HS-5 (cell line): ENCODE data around the gene HSBP1L1.
"Not testable (repeated sequence)": the region's sequence is repeated elsewhere in the genome, so short reads cannot be mapped to it uniquely, and the experiment has no call there.

Source experiments
- DNase-seq: peaks from one replicate; pipeline ENCODE4 v3.0.0-alpha.2; 2012; ENCODE audit warnings: low read depth

HSBP1L1 gene

GRCh38 chr18:79987566-79987965, 23.1 kb downstream of the HSBP1L1 start:
- DNase-seq, result no peak

- no peak for DNase-seq
These were observed 23.6 kb downstream of the HSBP1L1 start for GRCh38 chr18:79988071-79988450.

GRCh38 chr18:79988451-79989194, 24.2 kb downstream of the HSBP1L1 start, which contains the start of gene TXNL4A:
TXNL4A (minus strand) TSS chr18:79988563; CDS start chr18:79988392, 171 bp downstream.
- DNase-seq, result peak; percentile 19

GRCh38 chr18:79989195-79989497, 24.7 kb downstream of the HSBP1L1 start:
- DNase-seq, result no peak

GRCh38 chr18:79991494-79991893, 27.1 kb downstream of the HSBP1L1 start:
- DNase-seq, result no peak

- not testable (repeated sequence) for DNase-seq
These were observed 35.3 kb downstream of the HSBP1L1 start for GRCh38 chr18:79999701-80000100.

- no peak for DNase-seq
These were observed 36.4 kb downstream of the HSBP1L1 start for GRCh38 chr18:80000877-80001276.

- DNase-seq, result no peak
These were observed 38.0 kb downstream of the HSBP1L1 start for GRCh38 chr18:80002468-80002867.

- DNase-seq, result no peak
These were observed 40.3 kb downstream of the HSBP1L1 start for GRCh38 chr18:80004600-80005342.

GRCh38 chr18:80006724-80007123, 42.3 kb downstream of the HSBP1L1 start:
- no peak for DNase-seq

GRCh38 chr18:80009661-80010550, 45.5 kb downstream of the HSBP1L1 start:
- peak; percentile 77 for DNase-seq

GRCh38 chr18:80010551-80010906, 46.1 kb downstream of the HSBP1L1 start:
- no peak for DNase-seq

- not testable (repeated sequence) for DNase-seq
These were observed 47.2 kb downstream of the HSBP1L1 start for GRCh38 chr18:80011496-80012137.

- DNase-seq, result no peak
These were observed 48.3 kb downstream of the HSBP1L1 start for GRCh38 chr18:80012714-80013113.
